ENCODE measurements around the gene CFAP141.

The CFAP141 gene

DNA sequence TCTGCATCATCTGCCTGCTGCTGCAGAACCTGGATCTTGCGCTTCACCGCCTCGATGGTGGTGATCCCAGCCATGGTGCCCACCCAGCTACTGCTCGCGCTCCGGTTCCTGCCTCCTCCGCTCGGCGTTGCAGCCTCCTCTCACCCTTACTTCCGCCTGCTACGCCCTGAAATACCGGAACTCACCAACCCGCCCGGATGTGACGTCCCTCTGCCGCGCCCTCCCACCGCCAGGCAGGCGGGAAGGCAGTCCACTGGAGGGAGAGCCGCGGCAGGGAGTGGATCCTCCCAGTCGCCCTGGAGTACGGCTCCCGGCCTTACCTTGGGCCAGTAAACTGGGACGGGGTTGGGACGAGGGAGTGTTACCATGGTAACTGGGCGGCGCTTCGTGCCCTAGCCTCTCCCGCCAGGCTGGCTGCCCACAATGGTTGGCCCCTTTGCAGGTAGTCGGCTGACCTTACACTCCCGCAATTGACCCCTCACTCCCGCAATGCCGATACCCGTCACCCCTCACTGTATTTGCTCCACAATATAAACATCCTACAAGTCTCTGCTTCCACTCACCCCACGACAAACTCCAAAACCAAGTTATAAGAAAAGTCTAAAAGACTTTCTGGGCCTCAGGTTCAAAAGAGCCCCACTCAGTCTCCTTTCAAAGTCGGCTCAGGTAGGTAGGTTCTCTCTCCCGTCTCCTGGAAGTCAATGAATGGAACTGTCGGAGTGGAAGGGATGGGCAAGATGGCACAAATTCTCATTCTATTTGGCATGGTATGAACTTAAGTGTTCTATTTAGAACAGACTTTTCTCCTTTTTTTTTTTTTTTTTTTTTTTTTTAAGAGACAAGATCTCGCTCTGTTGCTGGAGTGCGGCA lies 22.9 kb downstream of the CFAP141 start (continued):
- peak; percentile 83 for TF ChIP-seq SP7 (tag by site-specific recombination; IDR thresholded peaks at IDR 0.05)
- TF ChIP-seq, protein P1, sequence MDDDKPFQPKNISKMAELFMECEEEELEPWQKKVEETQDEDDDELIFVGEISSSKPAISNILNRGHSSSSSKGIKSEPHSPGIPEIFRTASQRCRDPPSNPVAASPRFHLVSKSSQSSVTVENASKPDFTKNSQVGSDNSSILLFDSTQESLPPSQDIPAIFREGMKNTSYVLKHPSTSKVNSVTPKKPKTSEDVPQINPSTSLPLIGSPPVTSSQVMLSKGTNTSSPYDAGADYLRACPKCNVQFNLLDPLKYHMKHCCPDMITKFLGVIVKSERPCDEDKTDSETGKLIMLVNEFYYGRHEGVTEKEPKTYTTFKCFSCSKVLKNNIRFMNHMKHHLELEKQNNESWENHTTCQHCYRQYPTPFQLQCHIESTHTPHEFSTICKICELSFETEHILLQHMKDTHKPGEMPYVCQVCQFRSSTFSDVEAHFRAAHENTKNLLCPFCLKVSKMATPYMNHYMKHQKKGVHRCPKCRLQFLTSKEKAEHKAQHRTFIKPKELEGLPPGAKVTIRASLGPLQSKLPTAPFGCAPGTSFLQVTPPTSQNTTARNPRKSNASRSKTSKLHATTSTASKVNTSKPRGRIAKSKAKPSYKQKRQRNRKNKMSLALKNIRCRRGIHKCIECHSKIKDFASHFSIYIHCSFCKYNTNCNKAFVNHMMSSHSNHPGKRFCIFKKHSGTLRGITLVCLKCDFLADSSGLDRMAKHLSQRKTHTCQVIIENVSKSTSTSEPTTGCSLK (tag by site-specific recombination; IDR thresholded peaks at IDR 0.05) = no peak
- no peak for TF ChIP-seq ZNF24 (tag by site-specific recombination; IDR thresholded peaks at IDR 0.05)
- TF ChIP-seq SETDB1 (IDR thresholded peaks at IDR 0.05; ENCODE audit: insufficient read length, low read length) = no peak
- TF ChIP-seq, protein P2, sequence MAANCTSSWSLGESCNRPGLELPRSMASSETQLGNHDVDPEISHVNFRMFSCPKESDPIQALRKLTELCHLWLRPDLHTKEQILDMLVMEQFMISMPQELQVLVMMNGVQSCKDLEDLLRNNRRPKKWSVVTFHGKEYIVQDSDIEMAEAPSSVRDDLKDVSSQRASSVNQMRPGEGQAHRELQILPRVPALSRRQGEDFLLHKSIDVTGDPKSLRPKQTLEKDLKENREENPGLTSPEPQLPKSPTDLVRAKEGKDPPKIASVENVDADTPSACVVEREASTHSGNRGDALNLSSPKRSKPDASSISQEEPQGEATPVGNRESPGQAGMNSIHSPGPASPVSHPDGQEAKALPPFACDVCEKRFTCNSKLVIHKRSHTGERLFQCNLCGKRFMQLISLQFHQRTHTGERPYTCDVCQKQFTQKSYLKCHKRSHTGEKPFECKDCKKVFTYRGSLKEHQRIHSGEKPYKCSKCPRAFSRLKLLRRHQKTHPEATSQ (tag by site-specific recombination; IDR thresholded peaks at IDR 0.05) = no peak; the same call in 1 of the 2 replicates
- no peak for TF ChIP-seq HOXC10 (CRISPR knock-in tag; IDR thresholded peaks at IDR 0.05)
- TF ChIP-seq, protein P3, sequence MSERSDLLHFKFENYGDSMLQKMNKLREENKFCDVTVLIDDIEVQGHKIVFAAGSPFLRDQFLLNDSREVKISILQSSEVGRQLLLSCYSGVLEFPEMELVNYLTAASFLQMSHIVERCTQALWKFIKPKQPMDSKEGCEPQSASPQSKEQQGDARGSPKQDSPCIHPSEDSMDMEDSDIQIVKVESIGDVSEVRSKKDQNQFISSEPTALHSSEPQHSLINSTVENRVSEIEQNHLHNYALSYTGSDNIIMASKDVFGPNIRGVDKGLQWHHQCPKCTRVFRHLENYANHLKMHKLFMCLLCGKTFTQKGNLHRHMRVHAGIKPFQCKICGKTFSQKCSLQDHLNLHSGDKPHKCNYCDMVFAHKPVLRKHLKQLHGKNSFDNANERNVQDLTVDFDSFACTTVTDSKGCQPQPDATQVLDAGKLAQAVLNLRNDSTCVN (tag by site-specific recombination; optimal IDR thresholded peaks at IDR 0.05) = peak; percentile 48
- no peak for TF ChIP-seq ZNF530 (tag by site-specific recombination; IDR thresholded peaks at IDR 0.05; ENCODE audit: low read depth)
- TF ChIP-seq SALL2 (tag by site-specific recombination; IDR thresholded peaks at IDR 0.05; ENCODE audit: borderline replicate concordance) = no peak
- TF ChIP-seq ZNF596 (tag by site-specific recombination; IDR thresholded peaks at IDR 0.05) = no peak
- no peak for TF ChIP-seq ZNF132 (tag by site-specific recombination; IDR thresholded peaks at IDR 0.05; ENCODE audit: borderline replicate concordance)
- TF ChIP-seq, protein P4, sequence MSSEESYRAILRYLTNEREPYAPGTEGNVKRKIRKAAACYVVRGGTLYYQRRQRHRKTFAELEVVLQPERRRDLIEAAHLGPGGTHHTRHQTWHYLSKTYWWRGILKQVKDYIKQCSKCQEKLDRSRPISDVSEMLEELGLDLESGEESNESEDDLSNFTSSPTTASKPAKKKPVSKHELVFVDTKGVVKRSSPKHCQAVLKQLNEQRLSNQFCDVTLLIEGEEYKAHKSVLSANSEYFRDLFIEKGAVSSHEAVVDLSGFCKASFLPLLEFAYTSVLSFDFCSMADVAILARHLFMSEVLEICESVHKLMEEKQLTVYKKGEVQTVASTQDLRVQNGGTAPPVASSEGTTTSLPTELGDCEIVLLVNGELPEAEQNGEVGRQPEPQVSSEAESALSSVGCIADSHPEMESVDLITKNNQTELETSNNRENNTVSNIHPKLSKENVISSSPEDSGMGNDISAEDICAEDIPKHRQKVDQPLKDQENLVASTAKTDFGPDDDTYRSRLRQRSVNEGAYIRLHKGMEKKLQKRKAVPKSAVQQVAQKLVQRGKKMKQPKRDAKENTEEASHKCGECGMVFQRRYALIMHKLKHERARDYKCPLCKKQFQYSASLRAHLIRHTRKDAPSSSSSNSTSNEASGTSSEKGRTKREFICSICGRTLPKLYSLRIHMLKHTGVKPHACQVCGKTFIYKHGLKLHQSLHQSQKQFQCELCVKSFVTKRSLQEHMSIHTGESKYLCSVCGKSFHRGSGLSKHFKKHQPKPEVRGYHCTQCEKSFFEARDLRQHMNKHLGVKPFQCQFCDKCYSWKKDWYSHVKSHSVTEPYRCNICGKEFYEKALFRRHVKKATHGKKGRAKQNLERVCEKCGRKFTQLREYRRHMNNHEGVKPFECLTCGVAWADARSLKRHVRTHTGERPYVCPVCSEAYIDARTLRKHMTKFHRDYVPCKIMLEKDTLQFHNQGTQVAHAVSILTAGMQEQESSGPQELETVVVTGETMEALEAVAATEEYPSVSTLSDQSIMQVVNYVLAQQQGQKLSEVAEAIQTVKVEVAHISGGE (tag by site-specific recombination; conservative IDR thresholded peaks at IDR 0.05; ENCODE audit: low read depth) = peak; percentile 97
- TF ChIP-seq ZNF624 (tag by site-specific recombination; IDR thresholded peaks at IDR 0.05) = no peak
- no peak for TF ChIP-seq HOXD13 (CRISPR knock-in tag; IDR thresholded peaks at IDR 0.05; ENCODE audit: borderline replicate concordance)
- TF ChIP-seq REPIN1 (tag by site-specific recombination; IDR thresholded peaks at IDR 0.05; ENCODE audit: low read depth) = no peak
- TF ChIP-seq, protein P5, sequence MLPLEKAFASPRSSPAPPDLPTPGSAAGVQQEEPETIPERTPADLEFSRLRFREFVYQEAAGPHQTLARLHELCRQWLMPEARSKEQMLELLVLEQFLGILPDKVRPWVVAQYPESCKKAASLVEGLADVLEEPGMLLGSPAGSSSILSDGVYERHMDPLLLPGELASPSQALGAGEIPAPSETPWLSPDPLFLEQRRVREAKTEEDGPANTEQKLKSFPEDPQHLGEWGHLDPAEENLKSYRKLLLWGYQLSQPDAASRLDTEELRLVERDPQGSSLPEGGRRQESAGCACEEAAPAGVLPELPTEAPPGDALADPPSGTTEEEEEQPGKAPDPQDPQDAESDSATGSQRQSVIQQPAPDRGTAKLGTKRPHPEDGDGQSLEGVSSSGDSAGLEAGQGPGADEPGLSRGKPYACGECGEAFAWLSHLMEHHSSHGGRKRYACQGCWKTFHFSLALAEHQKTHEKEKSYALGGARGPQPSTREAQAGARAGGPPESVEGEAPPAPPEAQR (tag by site-specific recombination; IDR thresholded peaks at IDR 0.05) = no peak; the same call in 1 of the 2 replicates
- TF ChIP-seq ZBTB21 (tag by site-specific recombination; IDR thresholded peaks at IDR 0.05) = peak; percentile 77; the same call in 1 of the 2 replicates
- TF ChIP-seq, protein P6, sequence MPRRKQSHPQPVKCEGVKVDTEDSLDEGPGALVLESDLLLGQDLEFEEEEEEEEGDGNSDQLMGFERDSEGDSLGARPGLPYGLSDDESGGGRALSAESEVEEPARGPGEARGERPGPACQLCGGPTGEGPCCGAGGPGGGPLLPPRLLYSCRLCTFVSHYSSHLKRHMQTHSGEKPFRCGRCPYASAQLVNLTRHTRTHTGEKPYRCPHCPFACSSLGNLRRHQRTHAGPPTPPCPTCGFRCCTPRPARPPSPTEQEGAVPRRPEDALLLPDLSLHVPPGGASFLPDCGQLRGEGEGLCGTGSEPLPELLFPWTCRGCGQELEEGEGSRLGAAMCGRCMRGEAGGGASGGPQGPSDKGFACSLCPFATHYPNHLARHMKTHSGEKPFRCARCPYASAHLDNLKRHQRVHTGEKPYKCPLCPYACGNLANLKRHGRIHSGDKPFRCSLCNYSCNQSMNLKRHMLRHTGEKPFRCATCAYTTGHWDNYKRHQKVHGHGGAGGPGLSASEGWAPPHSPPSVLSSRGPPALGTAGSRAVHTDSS (tag by site-specific recombination; IDR thresholded peaks at IDR 0.05) = no peak
- no peak for TF ChIP-seq ZNF433 (tag by site-specific recombination; IDR thresholded peaks at IDR 0.05; ENCODE audit: low read depth)
- TF ChIP-seq MYNN (tag by site-specific recombination; IDR thresholded peaks at IDR 0.05; ENCODE audit: borderline replicate concordance) = no peak
- no peak for TF ChIP-seq ZNF214 (tag by site-specific recombination; IDR thresholded peaks at IDR 0.05; ENCODE audit: borderline replicate concordance)
- TF ChIP-seq ZXDB (tag by site-specific recombination; IDR thresholded peaks at IDR 0.05) = peak; percentile 87
- TF ChIP-seq TRIM28 (IDR thresholded peaks at IDR 0.05; ENCODE audit: borderline replicate concordance, low read length) = no peak
- peak; percentile 75 for TF ChIP-seq ZNF391 (tag by site-specific recombination; IDR thresholded peaks at IDR 0.05; ENCODE audit: borderline replicate concordance, low read depth)
- TF ChIP-seq, protein P7, sequence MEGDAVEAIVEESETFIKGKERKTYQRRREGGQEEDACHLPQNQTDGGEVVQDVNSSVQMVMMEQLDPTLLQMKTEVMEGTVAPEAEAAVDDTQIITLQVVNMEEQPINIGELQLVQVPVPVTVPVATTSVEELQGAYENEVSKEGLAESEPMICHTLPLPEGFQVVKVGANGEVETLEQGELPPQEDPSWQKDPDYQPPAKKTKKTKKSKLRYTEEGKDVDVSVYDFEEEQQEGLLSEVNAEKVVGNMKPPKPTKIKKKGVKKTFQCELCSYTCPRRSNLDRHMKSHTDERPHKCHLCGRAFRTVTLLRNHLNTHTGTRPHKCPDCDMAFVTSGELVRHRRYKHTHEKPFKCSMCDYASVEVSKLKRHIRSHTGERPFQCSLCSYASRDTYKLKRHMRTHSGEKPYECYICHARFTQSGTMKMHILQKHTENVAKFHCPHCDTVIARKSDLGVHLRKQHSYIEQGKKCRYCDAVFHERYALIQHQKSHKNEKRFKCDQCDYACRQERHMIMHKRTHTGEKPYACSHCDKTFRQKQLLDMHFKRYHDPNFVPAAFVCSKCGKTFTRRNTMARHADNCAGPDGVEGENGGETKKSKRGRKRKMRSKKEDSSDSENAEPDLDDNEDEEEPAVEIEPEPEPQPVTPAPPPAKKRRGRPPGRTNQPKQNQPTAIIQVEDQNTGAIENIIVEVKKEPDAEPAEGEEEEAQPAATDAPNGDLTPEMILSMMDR (tag by site-specific recombination; IDR thresholded peaks at IDR 0.05) = no peak
- no peak for TF ChIP-seq ZNF585B (tag by site-specific recombination; IDR thresholded peaks at IDR 0.05)
